Stimulated activated CD8-positive, alpha-beta memory T cell treated with anti-CD3 and anti-CD28 coated beads, Interleukin-12 subunit alpha, Interleukin-12 subunit beta, amount 100 ng/mL, for 4 hours (primary cell): ENCODE data around the gene MYPOP.
"Not testable (repeated sequence)": the region's sequence is repeated elsewhere in the genome, so short reads cannot be mapped to it uniquely, and the experiment has no call there.

Experiments used
- DNase-seq: peaks from one replicate; pipeline ENCODE4 v3.0.0-alpha.2; 2020; ENCODE audit warnings: low read depth

MYPOP gene

DNA sequence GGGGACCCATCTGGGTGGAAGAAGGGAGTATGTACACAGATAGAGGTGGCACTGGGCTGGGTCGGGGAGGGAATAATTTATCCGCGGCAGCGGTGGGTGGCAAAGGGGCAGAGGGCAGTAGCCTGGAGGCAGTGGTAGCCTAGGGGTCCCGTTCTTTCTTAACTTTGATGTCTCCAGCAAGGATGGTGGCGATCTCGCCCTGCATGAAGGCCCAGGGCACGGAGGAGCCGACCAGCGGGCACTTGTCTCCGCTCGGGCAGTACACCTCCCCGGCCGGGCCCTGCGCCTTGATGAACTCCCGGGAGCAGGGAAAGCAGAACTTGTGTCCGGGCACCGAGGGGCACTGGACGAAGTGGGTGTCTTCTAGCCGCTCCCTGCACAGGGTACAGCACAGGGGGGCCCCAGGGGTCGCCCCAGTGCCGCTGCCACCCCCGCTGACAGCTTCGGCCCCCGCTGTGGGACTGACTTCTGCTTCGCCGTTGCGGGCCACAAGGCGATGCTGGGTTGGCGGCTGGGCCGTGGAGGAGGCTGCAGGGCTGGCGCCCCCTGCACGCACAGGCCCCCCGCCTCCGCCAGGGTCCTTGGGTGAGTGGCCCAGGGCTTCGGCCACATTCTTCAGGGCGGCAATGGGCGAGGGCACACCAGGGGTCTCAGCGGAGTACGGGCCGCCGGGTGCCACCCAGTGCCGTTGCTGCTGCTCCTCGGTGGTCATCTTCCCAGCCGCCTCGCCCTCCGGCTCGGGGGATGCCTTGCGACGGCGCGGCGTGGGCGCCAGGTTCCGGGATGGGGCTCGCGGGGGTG, 18.3 kb downstream of the MYPOP start:
- no peak for DNase-seq

- DNase-seq: no peak
Observed at GRCh38 chr19:45883586-45883880, 18.9 kb downstream of the MYPOP start.

DNA sequence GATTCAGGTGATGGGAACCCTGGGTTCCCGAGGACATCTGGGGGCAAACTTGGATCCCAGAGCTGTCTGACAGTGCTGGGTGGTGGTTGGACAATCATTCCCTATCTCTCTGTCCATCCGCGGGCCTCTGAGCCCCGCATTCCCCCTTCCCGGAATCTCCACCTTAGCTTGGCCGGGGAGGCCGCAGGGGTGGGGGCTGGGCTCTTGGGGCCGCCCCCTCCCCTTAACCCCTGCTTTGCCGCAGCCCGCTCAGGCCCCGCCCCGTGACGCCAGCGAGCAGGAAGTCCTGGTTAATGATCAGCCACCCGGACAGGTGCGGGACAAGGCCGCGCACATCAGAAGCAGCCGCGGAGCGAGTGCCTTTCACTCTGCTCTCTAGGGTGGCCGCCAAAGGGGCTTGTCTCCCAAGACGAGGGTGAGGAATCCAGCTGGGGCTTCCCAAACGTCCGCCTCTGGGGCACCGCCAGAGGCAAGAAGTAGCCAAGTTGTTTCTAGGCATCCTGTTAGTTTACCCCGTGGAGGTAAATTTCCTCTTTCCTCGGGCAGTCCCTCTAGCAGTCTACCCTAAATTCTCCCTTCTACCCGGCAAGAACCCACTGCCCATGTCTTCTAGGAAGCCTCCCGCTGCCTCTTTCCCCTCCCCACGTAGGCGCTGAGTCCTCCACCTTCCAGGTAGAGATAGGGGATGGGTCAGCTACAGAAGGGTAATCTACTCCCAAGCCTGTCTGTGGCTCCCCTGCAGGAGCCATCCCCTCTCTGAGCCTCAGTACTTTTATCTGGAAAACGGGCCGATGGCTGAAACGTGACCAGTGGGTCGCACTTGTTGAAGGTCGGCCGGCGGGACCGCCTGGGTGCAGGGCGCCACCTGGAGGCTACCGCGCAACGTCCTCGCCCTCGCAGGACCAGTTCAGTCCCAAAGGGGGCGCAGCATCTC, 19.5 kb downstream of the MYPOP start:
- peak; percentile 61 for DNase-seq

GRCh38 chr19:45881909-45882528, 20.4 kb downstream of the MYPOP start:
- DNase-seq: no peak

DNA sequence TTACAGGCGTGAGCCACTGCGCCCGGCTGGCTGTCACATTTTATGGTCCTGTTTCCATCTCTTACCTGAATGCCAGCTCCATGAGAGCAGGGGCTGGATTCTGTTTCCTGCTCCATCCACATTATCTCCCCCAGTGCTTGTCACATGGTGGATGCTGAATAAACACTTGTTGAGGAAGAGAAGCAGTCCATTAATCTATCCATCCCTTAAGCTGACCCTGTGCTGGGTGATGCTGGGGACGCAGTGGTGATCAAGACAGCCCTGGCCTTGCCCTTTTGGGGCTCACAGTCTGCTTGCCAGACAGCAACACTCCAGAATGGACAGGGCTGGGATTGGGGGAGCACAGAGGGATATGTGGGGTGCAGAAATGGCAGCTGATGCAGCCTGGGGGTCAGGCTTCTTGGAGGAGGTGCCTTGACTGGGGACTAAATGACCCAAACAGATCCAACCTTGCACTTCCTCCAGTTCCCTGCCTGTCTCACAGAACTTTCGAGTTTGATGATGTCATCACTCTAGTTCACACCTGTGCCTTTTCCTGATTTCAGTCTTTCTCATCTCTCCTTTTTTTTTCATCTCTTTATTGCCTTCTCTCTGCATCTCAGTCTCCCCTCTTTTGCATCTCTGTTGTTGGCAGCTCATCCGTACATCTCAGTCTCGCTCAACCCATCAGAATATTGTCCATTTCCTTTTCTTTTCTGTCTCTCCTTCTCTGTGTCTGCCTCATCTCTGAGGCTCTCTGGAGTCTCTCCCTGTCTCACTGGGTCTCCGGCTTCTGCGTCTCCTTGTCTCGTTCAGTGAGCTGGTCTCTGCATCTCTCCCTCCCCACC, 21.1 kb downstream of the MYPOP start:
- no peak for DNase-seq

DNA sequence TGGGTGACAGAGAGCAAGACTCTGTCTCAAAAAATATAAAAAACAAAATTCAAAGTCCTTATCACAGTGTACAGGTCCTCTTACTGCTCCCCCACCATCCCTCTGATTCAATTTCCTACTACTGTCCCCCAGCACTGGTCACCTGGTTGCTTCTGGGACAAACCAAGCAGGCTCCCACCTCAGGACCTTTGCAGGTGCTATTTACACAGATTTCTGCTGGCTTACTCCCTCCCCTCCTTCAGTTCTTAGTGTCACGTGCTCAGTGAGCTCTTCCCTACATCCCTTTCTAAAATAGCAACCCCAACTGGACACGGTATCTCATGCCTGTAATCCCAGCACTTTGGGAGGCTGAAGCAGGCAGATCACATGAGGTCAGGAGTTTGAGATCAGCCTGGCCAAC, 22.4 kb downstream of the MYPOP start:
- DNase-seq: no peak

- no peak for DNase-seq
Observed at GRCh38 chr19:45879055-45879454, 23.4 kb downstream of the MYPOP start.

GRCh38 chr19:45878043-45878794, 24.2 kb downstream of the MYPOP start:
- DNase-seq: no peak

DNA sequence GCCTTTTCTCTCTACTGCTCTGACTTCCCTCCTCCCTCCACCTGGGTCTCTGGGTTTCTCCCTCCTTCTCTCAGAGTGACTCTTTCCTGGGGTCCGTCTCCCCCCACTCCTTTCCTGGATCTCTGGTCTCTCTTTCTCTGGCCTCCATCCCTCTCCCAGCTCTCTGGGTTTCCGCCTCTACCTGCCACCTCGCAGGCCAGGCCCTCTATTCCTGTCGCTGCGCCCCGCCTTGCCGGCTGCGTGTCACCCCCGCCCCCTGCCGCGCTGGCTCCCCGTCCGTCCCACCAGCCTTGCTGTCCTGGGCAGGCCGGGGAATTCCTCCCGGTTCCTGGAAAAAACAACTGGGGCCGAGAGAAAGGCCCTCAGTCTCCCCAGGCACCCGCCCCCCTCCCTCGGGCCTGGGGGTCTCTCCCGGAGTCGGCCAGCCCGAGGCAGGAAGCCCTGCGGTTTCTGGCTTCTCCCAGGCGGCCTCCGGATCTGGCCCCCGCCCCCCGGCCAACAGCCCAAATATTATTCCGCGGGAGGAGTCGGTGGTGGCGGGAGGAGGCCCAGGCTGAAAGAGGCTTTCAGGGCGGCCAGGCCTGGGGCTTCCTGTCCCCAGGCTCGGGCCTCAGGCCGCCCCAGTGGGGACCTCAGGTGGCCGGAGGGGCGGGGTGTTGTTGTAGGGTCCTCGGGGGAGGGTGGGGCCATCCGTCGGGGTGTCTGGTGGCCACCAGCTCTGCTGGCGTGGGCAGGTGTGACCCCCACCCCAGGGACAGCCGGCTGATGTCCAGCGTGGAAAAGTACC, 25.8 kb downstream of the MYPOP start:
- DNase-seq: no peak

- DNase-seq: no peak
Observed at GRCh38 chr19:45876161-45876410, 26.3 kb downstream of the MYPOP start.

- DNase-seq: no peak
Observed at GRCh38 chr19:45874620-45874966, 27.8 kb downstream of the MYPOP start.

- DNase-seq: no peak
Observed at GRCh38 chr19:45873219-45873772, 29.1 kb downstream of the MYPOP start.

DNA sequence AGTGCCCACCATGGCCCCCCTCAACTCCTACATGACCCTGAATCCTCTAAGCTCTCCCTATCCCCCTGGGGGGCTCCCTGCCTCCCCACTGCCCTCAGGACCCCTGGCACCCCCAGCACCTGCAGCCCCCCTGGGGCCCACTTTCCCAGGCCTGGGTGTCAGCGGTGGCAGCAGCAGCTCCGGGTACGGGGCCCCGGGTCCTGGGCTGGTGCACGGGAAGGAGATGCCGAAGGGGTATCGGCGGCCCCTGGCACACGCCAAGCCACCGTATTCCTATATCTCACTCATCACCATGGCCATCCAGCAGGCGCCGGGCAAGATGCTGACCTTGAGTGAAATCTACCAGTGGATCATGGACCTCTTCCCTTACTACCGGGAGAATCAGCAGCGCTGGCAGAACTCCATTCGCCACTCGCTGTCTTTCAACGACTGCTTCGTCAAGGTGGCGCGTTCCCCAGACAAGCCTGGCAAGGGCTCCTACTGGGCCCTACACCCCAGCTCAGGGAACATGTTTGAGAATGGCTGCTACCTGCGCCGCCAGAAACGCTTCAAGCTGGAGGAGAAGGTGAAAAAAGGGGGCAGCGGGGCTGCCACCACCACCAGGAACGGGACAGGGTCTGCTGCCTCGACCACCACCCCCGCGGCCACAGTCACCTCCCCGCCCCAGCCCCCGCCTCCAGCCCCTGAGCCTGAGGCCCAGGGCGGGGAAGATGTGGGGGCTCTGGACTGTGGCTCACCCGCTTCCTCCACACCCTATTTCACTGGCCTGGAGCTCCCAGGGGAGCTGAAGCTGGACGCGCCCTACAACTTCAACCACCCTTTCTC, 30.1 kb downstream of the MYPOP start:
- no peak for DNase-seq

DNA sequence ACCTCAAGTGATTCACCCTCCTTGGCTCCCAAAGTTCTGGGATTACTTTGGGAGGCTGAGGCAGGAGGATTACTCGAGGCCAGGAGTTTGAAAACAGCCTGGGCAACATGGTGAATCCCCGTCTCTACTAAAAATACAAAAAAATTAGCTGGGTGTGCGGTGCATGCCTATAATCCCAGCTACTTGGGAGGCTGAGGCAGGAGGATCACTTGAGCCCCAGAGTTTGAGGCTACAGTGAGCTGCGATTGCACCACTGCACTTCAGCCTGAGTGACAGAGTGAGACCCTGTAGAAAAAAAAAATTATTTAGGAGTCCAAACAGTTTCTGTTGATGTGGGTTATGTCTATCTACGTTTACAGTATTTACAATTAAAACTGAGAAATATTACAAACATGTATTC, 31.6 kb downstream of the MYPOP start:
- DNase-seq: no peak

- not testable (repeated sequence) for DNase-seq
Observed at GRCh38 chr19:45867241-45867640, 35.2 kb downstream of the MYPOP start.

DNA sequence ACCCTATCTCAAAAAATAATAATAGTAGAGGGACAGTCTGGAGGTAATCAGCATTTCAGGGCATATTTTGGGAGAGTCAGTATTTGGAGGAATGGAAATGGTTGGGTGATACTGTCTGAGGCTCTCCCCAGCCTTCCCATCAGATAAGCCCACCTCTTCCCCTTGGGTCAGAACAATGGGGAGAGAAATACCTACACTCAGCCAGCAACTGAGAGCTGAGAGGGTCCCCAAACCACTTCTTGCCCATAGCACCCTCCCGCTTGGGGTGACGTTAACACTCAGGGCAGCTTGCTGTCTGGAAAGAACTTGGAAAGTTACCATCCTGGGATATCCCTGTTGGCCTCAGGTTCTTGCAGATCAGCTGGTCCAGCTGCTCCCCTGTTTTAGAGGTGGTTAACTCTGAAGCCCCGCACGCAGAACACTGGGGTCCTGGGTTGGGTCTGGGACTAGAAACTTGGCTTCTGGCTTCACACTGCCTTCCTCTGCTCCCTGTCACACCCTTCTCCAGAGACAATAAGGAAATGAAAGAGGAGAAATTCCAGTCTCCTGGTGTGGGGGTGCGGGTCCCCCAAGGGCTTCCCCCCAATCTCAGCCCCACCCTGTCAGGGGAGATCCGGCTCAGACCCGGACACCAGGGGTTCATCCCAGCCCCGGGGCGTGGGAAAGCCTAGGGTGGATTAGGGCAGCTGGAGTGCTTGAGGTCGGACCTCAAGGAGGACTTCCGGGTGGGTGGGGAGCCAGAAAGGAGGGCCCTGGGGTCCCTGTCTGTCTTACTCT, 35.8 kb downstream of the MYPOP start:
- DNase-seq: no peak

- no peak for DNase-seq
Observed at GRCh38 chr19:45865269-45865948, 37.0 kb downstream of the MYPOP start.

DNA sequence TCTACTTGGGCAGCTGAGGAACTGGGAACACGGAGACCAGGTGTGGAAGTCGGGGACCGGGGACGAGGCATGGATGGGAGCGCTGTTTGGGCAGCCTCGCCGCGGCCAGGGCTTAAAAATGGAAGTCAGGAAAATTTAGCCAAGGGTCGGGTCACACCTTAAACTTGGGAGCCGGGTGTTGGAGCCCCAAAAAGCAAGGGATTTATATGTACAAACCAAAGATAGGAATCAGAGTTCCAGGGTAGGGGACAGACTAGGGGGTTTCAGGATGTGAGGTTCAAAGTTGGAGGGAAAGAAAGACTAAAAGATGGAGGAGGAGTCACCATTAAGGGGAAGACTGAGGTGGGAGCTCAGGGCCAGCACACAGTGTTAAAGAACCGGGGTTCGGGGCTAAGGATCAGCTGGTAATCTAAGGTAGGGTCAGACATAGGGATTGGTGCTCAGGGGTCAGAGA, 37.8 kb downstream of the MYPOP start:
- no peak for DNase-seq
